HepG2 (cell line): Measurements from ENCODE around the gene VWA7. TPM values are rescaled to one million over a fixed set of nuclear protein-coding genes. Genes with fewer than 3 reads are reported as not detected.
A peak's percentile ranks its signal among the peaks of the same experiment; 100 is the strongest.

Source experiments
- ARID5B ChIP-seq: IDR thresholded peaks from 2 replicates; pipeline ENCODE4 v1.4.0; 2020; ENCODE audit warnings: mild to moderate bottlenecking, missing genetic modification reagents
- NFE2L1 ChIP-seq: sonication (generic); formaldehyde crosslinking; IDR thresholded peaks from 2 replicates; pipeline ENCODE4 v1.4.0; 2020; ENCODE audit warnings: missing genetic modification reagents, mild to moderate bottlenecking, borderline replicate concordance
- SNAPC2 ChIP-seq: sonication (generic); formaldehyde crosslinking; IDR thresholded peaks from 2 replicates; pipeline ENCODE4 v1.8.1; 2022; ENCODE audit warnings: mild to moderate bottlenecking, missing genetic modification reagents
- SOX13 ChIP-seq, 3 experiments: fragments of 450-650 bp in 1 of 3; sonication (generic) in 1 of 3; formaldehyde crosslinking in 1 of 3; IDR thresholded peaks in 2 of 3; conservative IDR thresholded peaks in 1 of 3; 2 replicates each; pipeline versions ENCODE4 v1.5.0 to v1.6.1; 2016 to 2020; ENCODE audit warnings: antibody characterized with exemption in 1 of 3, mild to moderate bottlenecking in 1 of 3, missing compliant biosample characterization in 1 of 3, missing genetic modification reagents in 1 of 3, moderate library complexity in 1 of 3
- ZMAT3 ChIP-seq: sonication (generic); formaldehyde crosslinking; conservative IDR thresholded peaks from 2 replicates; pipeline ENCODE4 v1.7.0; 2021; ENCODE audit warnings: missing genetic modification reagents
- ZUFSP ChIP-seq: sonication (generic); formaldehyde crosslinking; IDR thresholded peaks from 2 replicates; pipeline ENCODE4 v1.9.0; 2021; ENCODE audit warnings: missing genetic modification reagents, mild to moderate bottlenecking, borderline replicate concordance
- polyA plus RNA-seq, 8 experiments: library from polyadenylated mRNA; depleted of rRNA in 3 of 8; stranded (reverse) in 7 of 8; unstranded in 1 of 8; fragments of >200 nt; fragmentation: Illumina TruSeq in 4 of 8; extraction: Trizol in 4 of 8; gene quantifications; 2 replicates each; pipeline versions ENCODE4 v1.2.1 to v1.2.3, GENCODE V29; 2011 to 2016; ENCODE audit warnings: low read depth in 4 of 8, missing spikeins in 1 of 8, mixed read lengths in 1 of 8; ENCODE audit not compliant: insufficient read depth in 1 of 8
- total RNA-seq, 5 experiments: library from RNA; depleted of rRNA; stranded (reverse); fragments of >200 nt; fragmentation: Illumina TruSeq; extraction: Trizol; gene quantifications; 2 replicates each; pipeline ENCODE4 v1.2.3, GENCODE V29; 2016; ENCODE audit warnings: low read depth in 1 of 5
- TF ChIP-seq, protein P1 (sequence below): sonication (generic); formaldehyde crosslinking; IDR thresholded peaks from 2 replicates; pipeline ENCODE4; 2020; ENCODE audit warnings: missing genetic modification reagents, mild to moderate bottlenecking, borderline replicate concordance
- TF ChIP-seq, protein P2 (sequence below): sonication (generic); formaldehyde crosslinking; IDR thresholded peaks from 2 replicates; pipeline ENCODE4 v1.4.0; 2020; ENCODE audit warnings: missing genetic modification reagents
- TF ChIP-seq, protein P3 (sequence below): IDR thresholded peaks from 2 replicates; pipeline ENCODE4 v1.6.1; 2016; ENCODE audit warnings: missing compliant biosample characterization, missing genetic modification reagents, borderline replicate concordance
- TF ChIP-seq, protein P4 (sequence below): sonication (generic); formaldehyde crosslinking; IDR thresholded peaks from 2 replicates; pipeline ENCODE4 v1.4.0; 2020; ENCODE audit warnings: low read depth, missing genetic modification reagents

VWA7 gene
- total and polyA plus RNA-seq, 2 of the 13 experiments (the other 11 are each of a cell fraction or from before 2014, with no cell fraction given) = 0.86 to 3.3 TPM

GRCh38 chr6:31729979-31730630, 47.0 kb downstream of the VWA7 start (continued):
- TF ChIP-seq ZUFSP = no peak
- TF ChIP-seq, protein P1, sequence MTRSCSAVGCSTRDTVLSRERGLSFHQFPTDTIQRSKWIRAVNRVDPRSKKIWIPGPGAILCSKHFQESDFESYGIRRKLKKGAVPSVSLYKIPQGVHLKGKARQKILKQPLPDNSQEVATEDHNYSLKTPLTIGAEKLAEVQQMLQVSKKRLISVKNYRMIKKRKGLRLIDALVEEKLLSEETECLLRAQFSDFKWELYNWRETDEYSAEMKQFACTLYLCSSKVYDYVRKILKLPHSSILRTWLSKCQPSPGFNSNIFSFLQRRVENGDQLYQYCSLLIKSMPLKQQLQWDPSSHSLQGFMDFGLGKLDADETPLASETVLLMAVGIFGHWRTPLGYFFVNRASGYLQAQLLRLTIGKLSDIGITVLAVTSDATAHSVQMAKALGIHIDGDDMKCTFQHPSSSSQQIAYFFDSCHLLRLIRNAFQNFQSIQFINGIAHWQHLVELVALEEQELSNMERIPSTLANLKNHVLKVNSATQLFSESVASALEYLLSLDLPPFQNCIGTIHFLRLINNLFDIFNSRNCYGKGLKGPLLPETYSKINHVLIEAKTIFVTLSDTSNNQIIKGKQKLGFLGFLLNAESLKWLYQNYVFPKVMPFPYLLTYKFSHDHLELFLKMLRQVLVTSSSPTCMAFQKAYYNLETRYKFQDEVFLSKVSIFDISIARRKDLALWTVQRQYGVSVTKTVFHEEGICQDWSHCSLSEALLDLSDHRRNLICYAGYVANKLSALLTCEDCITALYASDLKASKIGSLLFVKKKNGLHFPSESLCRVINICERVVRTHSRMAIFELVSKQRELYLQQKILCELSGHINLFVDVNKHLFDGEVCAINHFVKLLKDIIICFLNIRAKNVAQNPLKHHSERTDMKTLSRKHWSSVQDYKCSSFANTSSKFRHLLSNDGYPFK (CRISPR knock-in tag) = peak; percentile 79; the same call in 1 of the 2 replicates
- TF ChIP-seq, protein P2, sequence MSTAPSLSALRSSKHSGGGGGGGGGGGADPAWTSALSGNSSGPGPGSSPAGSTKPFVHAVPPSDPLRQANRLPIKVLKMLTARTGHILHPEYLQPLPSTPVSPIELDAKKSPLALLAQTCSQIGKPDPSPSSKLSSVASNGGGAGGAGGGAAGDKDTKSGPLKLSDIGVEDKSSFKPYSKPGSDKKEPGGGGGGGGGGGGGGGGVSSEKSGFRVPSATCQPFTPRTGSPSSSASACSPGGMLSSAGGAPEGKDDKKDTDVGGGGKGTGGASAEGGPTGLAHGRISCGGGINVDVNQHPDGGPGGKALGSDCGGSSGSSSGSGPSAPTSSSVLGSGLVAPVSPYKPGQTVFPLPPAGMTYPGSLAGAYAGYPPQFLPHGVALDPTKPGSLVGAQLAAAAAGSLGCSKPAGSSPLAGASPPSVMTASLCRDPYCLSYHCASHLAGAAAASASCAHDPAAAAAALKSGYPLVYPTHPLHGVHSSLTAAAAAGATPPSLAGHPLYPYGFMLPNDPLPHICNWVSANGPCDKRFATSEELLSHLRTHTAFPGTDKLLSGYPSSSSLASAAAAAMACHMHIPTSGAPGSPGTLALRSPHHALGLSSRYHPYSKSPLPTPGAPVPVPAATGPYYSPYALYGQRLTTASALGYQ (CRISPR knock-in tag) = no peak
- TF ChIP-seq, protein P3, sequence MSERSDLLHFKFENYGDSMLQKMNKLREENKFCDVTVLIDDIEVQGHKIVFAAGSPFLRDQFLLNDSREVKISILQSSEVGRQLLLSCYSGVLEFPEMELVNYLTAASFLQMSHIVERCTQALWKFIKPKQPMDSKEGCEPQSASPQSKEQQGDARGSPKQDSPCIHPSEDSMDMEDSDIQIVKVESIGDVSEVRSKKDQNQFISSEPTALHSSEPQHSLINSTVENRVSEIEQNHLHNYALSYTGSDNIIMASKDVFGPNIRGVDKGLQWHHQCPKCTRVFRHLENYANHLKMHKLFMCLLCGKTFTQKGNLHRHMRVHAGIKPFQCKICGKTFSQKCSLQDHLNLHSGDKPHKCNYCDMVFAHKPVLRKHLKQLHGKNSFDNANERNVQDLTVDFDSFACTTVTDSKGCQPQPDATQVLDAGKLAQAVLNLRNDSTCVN (CRISPR knock-in tag) = 0 out of 2 replicates have a peak, but pooled peaks have one; percentile 5
- TF ChIP-seq ARID5B = no peak
- TF ChIP-seq, protein P4, sequence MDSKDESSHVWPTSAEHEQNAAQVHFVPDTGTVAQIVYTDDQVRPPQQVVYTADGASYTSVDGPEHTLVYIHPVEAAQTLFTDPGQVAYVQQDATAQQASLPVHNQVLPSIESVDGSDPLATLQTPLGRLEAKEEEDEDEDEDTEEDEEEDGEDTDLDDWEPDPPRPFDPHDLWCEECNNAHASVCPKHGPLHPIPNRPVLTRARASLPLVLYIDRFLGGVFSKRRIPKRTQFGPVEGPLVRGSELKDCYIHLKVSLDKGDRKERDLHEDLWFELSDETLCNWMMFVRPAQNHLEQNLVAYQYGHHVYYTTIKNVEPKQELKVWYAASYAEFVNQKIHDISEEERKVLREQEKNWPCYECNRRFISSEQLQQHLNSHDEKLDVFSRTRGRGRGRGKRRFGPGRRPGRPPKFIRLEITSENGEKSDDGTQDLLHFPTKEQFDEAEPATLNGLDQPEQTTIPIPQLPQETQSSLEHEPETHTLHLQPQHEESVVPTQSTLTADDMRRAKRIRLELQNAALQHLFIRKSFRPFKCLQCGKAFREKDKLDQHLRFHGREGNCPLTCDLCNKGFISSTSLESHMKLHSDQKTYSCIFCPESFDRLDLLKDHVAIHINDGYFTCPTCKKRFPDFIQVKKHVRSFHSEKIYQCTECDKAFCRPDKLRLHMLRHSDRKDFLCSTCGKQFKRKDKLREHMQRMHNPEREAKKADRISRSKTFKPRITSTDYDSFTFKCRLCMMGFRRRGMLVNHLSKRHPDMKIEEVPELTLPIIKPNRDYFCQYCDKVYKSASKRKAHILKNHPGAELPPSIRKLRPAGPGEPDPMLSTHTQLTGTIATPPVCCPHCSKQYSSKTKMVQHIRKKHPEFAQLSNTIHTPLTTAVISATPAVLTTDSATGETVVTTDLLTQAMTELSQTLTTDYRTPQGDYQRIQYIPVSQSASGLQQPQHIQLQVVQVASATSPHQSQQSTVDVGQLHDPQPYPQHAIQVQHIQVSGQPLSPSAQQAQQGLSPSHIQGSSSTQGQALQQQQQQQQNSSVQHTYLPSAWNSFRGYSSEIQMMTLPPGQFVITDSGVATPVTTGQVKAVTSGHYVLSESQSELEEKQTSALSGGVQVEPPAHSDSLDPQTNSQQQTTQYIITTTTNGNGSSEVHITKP = peak; percentile 69; the same call in 1 of the 2 replicates
- TF ChIP-seq SOX13 (IDR thresholded peaks at IDR 0.05) = no peak; the same call in 1 of the 2 replicates
- no peak; a peak in 1 of 4 replicates for TF ChIP-seq SOX13 (CRISPR knock-in tag; conservative IDR thresholded peaks at IDR 0.05 in 1 of 2, IDR thresholded peaks at IDR 0.05 in 1 of 2)
- peak; percentile 73; the same call in 1 of the 2 replicates for TF ChIP-seq NFE2L1 (CRISPR knock-in tag)
- TF ChIP-seq SNAPC2 (CRISPR knock-in tag) = no peak; the same call in none of the 2 replicates
- TF ChIP-seq ZMAT3 = no peak; the same call in 1 of the 2 replicates
